GM12892 (cell line): Measurements from ENCODE around the gene MYADM.

Experiments
- DNase-seq: peaks from one replicate; pipeline ENCODE4 v3.0.0; 2011; ENCODE audit not compliant: insufficient read length
- FAIRE-seq: peaks from 2 replicates; lab custom pipeline; 2011; peaks lifted over from hg19 to GRCh38; lab: Jason Lieb, UNC
- POLR2A ChIP-seq: IDR thresholded peaks from 2 replicates; pipeline ENCODE4 v1.6.1; 2011; ENCODE audit warnings: low read depth, low read length, control low read depth
- POLR2AphosphoS5 ChIP-seq: IDR thresholded peaks from 2 replicates; pipeline ENCODE4 v1.6.1; 2011; ENCODE audit warnings: low read depth, low read length, control low read depth
- TAF1 ChIP-seq: IDR thresholded peaks from 2 replicates; pipeline ENCODE4 v1.6.1; 2011; ENCODE audit warnings: low read depth, mild to moderate bottlenecking, control low read depth, low read length, borderline replicate concordance

MYADM gene

DNA sequence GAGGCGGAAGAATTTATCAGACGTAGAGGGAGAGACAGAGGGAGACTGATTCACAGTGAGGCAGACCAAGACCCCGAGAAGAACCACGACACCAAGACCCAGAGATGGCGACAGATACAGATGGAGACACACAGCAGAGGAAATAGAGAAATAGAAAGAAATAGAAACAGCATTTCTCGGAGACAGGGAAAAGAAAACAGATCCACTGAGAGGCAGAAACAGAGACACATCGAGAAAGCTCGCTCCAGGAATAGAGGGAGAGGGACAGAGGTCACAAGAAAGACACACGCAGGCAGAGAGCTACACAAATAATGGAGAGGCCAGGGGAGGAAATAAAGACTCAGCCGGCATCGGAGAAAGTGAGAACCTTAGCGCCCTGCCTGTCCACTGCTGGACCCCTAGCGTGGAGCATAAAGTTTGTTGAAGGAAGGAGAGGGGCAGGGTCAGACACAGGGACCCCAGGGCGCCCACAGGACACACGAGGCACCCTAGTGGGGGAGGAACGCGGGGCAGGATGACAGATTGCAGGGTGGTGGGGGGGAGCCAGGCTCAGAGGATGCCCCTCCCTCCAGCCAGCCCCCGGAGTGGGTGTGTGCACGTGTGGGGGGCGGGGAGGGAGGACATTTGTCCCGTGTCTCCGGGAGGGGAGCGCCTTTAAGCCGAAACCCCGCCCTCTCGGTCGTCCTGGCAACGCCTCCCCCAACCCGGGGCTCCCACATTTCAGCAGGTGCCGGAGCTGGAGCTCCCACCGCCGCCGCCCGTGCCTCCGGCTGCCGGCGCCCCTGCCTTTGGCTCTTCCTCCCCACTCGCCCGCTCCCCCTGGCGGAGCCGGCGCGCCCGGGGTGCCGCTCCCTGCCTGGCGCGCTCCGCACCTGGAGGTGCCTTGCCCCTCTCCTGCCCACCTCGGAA is 14.1 kb downstream of the MYADM start, which contains the start of gene PRKCG:
PRKCG (plus strand) TSS at position 716 of the 909 bp plus-strand sequence. CDS start 298 bp downstream, outside the sequence.
- no peak for FAIRE-seq
- DNase-seq = no peak
- TF ChIP-seq POLR2AphosphoS5 (no peak), TAF1 (no peak), POLR2A (no peak)

GRCh38 chr19:53882391-53883050 is 14.8 kb downstream of the MYADM start:
- DNase-seq = no peak
- FAIRE-seq = no peak

DNA sequence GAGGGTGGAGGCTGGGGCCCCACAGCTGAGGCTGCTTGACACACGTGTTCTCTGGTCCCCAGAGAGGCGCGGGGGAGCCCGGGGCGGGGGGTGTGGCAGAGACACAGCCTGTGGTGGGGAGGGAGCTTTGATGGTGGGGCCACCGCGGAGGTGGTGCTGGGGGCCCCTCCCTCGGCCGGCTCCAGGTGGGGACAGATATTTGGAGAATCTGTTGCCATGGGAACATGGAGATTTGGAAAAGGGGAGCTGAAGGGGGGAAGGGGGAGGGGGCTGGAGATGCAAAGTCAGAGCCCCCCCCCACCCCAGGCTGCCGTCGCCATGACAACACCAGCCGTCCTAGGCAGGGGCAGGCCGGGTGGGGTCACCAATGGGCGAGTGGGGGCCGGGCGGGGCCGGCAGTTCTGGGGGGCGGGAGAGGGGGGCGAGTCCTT is 15.6 kb downstream of the MYADM start:
- FAIRE-seq (no peak), DNase-seq (no peak)
- TF ChIP-seq TAF1 (no peak), POLR2A (no peak), POLR2AphosphoS5 (no peak)

More at GRCh38 chr19:53882391-53883050, 14.8 kb downstream of the MYADM start:
- TF ChIP-seq TAF1 = no peak
- no peak for TF ChIP-seq POLR2A
- no peak for TF ChIP-seq POLR2AphosphoS5

- FAIRE-seq = no peak
- DNase-seq = no peak
- no peak for TF ChIP-seq POLR2A
- no peak for TF ChIP-seq TAF1
- TF ChIP-seq POLR2AphosphoS5 = no peak
Observed at GRCh38 chr19:53883741-53884140, 16.1 kb downstream of the MYADM start.

GRCh38 chr19:53884256-53884655 is 16.6 kb downstream of the MYADM start:
- TF ChIP-seq POLR2AphosphoS5 = no peak
- TF ChIP-seq POLR2A = no peak
- TF ChIP-seq TAF1 = no peak
- DNase-seq = no peak
- no peak for FAIRE-seq

GRCh38 chr19:53885036-53885435 is 17.4 kb downstream of the MYADM start:
- FAIRE-seq = no peak
- TF ChIP-seq TAF1 (no peak), POLR2AphosphoS5 (no peak), POLR2A (no peak)
- DNase-seq = no peak

GRCh38 chr19:53892301-53892980 is 24.8 kb downstream of the MYADM start:
- DNase-seq = no peak
- FAIRE-seq = no peak
- no peak for TF ChIP-seq TAF1

GRCh38 chr19:53892981-53893325 is 25.3 kb downstream of the MYADM start:
- FAIRE-seq = no peak

GRCh38 chr19:53894707-53895106 is 27.0 kb downstream of the MYADM start:
- FAIRE-seq (no peak), DNase-seq (no peak)
- TF ChIP-seq POLR2AphosphoS5 = no peak
- no peak for TF ChIP-seq POLR2A
- TF ChIP-seq TAF1 = no peak

More at GRCh38 chr19:53892981-53893325, 25.3 kb downstream of the MYADM start:
- TF ChIP-seq TAF1 (no peak), POLR2A (no peak), POLR2AphosphoS5 (no peak)
- no peak for DNase-seq

GRCh38 chr19:53896682-53897081 is 29.0 kb downstream of the MYADM start:
- TF ChIP-seq POLR2A (no peak), POLR2AphosphoS5 (no peak), TAF1 (no peak)
- no peak for DNase-seq
- FAIRE-seq = no peak

GRCh38 chr19:53897459-53897858 is 29.8 kb downstream of the MYADM start:
- DNase-seq (no peak), FAIRE-seq (no peak)
- TF ChIP-seq TAF1 = no peak
- TF ChIP-seq POLR2AphosphoS5 = no peak
- no peak for TF ChIP-seq POLR2A
